ENCODE measurements around the gene ZBTB16.

DNA sequence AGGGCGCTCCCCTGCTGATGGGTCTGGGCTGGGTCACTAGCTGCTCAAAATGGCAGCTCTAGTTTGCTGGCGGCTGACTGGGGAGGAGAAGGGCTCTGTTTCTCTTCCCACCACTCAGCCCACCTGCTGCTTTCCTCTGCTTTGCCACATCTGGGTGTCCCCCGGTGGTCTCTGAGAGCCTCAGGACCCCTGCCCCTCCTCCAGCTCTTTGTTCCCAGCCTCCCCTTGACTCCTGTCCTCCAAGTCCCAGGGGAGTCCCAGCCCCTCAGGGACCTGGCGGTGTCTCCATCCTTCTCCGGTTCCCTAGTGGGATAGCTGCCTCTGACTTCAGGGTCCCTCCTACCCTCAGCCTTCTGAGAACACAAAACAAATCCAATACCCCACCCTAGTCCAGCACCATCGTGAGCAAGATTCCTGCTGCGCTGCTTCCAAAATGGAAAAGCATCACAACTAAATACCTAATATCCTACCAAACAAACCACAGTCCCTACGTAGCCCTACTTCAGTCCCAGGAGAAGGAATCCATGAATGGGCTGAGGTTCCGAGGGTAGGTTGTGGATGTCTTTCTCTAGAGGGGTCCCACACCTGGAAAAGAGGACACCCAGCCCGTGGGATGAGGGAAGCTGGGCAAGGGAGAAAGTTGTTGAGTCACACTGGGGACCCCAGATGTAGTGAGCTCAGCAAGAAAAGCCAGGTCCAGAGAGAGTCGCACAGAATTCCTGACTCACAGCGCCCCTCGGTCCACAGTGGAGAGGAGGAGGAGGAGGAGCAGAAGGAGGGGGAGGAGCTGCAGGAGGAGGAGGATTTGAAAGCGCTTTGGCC lies 191.7 kb downstream of the ZBTB16 start:
- TF ChIP-seq, protein P1, sequence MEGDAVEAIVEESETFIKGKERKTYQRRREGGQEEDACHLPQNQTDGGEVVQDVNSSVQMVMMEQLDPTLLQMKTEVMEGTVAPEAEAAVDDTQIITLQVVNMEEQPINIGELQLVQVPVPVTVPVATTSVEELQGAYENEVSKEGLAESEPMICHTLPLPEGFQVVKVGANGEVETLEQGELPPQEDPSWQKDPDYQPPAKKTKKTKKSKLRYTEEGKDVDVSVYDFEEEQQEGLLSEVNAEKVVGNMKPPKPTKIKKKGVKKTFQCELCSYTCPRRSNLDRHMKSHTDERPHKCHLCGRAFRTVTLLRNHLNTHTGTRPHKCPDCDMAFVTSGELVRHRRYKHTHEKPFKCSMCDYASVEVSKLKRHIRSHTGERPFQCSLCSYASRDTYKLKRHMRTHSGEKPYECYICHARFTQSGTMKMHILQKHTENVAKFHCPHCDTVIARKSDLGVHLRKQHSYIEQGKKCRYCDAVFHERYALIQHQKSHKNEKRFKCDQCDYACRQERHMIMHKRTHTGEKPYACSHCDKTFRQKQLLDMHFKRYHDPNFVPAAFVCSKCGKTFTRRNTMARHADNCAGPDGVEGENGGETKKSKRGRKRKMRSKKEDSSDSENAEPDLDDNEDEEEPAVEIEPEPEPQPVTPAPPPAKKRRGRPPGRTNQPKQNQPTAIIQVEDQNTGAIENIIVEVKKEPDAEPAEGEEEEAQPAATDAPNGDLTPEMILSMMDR (conservative IDR thresholded peaks at IDR 0.05): no peak
- no peak for TF ChIP-seq EZH2 (IDR thresholded peaks at IDR 0.05; ENCODE audit: low read depth)
